M059J (cell line): ENCODE data around the gene TK2. TPM values are rescaled to one million over a fixed set of nuclear protein-coding genes. Genes with fewer than 3 reads are reported as not detected.
"Not testable (repeated sequence)": the region's sequence is repeated elsewhere in the genome, so short reads cannot be mapped to it uniquely, and the experiment has no call there.

Source experiments
- DNase-seq: peaks from one replicate; pipeline ENCODE4 v3.0.0-alpha.2; 2012; ENCODE audit warnings: low read depth
- total RNA-seq: library from RNA; depleted of rRNA; stranded (reverse); fragments of >200 nt; shearing (Covaris generic); gene quantifications from 2 replicates; pipeline ENCODE4 v1.2.3, GENCODE V29; 2014; rRNA removed

Gene TK2
- total RNA-seq, 1 experiment from 2014 or later = 25.2 TPM

DNA sequence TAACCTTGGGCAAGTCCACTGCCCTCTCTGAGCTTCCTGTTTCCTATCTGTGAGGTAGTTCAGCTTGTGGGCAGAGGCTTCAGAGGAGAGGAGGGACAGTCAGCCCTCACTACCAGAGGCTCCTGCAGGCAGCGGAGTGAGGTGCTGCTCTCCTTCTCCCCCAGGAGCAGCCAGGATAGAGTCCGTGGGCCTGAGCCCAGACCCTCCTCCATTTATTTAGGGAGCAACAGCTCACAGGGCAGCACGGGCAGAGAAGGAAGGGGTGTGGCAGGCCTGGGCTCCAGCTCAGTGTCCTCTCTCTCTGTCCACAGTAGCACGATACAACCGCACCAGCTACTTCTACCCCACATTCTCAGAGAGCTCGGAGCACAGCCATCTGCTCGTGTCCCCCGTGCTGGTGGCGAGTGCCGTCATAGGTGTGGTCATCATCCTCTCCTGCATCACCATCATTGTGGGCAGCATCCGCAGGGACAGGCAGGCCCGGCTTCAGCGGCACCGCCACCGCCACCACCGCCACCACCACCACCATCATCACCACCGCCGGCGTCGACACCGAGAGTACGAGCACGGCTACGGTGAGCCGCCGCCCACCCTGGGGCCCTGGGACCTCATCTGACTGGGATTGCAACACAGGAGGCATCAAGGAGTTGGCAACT lies 80.5 kb downstream of the TK2 start:
- DNase-seq = no peak

DNA sequence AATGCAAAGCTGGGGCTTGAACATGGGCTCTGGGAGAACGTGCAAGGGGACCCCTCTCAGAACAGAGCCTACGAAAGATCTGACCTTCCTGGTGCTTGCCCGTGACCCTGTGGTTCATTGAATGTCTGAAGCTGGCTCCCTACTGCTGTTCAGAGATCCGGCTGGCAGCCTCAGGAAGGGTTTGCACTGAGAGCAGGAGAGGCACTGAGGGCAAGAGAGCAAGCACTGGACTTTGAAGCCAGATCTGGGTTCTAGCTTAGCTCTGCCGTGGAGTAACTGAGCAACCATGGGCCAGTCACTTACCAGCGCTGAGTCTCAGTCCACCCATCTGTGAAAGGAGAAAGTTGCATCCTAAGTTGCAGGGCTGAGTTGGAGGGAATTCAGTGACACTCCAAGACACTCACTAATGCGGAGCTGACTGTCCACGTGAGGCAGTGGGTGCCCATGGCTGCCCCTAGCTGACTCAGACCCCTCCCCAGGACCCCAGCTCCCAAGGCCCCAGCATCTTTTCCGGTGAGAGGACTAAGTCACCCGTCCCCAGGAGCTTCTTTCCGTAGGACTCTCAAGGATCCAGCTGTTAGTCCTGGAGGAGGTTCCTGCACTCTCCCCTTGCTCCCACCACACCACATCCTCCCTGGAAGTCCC lies 81.5 kb downstream of the TK2 start:
- DNase-seq = no peak

DNA sequence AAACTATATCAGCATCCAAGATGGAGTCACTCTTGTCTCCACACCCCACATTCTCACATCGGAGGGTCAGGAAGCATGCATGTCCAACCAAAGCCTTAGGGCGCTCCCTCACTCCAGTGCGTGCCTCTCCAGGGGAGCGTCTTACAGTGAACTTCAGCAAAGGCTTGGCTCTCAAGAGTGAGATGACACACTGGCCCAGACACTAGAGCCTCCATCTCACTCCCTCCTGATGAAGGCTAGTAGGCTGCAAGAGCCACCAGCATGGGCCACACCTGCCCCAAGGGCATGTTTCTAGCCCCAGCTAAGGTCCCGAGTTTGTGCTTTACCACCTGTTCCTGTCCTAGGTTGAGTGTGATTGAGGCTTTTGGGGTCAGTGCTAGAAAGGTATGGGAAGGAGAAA lies 82.3 kb downstream of the TK2 start:
- DNase-seq = no peak

DNA sequence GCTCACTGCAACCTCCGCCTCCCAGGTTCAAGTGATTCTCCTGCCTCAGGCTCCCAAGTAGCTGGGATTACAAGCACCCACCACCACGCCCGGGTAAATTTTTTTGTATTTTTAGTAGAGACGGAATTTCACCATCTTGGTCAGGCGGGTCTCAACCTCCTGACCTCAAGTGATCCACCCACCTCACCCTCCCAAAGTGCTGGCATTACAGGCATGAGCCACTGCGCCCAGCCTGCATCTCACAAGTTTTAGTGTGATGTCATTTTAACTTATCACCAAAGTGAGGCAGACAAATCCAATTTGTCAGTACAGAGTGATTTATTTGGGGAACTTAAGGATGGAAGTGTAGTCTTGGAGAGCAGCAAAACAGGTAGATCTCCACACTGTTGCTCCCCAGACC lies 83.3 kb downstream of the TK2 start:
- not testable (repeated sequence) for DNase-seq

DNA sequence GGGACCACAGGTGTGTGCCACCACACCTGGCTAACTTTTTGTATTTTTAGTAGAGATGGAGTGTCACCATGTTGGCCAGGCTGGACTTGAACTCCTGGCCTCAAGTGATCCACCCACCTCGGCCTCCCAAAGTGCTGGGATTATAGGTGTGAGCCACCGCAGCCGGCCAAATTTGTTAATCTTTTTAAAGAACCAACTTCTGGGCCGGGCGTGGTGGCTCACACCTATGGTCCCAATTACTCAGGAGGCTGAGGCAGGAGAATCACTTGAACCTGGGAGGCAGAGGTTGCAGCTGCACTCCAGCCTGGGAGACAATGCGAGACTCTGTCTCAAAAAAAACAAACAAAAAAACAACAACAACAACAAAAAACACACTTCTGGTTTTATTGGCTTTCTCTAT lies 84.0 kb downstream of the TK2 start:
- not testable (repeated sequence) for DNase-seq

DNA sequence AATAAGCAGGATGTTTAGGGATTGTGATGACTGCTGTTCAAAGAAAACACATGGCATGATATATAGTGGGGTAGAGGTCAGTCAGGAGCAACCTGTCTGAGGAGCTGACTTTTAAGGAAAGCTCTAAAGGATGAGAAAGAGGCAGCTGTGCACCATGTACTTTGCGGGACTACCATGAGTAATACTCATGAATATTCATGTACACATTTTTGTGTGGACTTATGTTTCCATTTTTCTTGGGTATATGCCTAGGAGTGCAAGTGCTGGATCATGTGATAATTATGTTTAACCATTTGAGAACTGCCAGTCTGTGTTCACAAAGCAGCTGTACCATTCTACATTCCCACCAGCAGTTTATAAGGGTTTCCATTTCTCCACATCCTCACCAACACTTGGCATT lies 87.0 kb downstream of the TK2 start:
- DNase-seq = peak; percentile 36

DNA sequence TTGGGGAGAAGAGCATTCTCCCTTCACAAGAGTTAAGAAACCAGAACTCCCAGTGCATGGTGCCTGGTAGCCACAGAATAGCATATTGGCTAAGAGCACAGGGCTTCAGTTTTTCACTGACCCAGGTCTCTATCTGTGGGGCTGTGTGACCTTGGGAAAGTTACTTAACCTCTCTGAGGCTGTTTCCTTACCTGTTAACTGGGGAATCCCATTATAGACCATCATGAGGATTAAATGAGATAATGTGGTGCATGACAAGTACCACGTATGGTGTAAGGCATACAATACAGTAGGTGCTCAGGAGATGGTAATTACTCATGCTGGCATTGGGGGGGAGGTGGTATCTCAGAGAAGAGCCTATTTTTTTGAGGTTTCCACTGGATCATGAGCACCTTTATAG lies 89.2 kb downstream of the TK2 start:
- DNase-seq = no peak

DNA sequence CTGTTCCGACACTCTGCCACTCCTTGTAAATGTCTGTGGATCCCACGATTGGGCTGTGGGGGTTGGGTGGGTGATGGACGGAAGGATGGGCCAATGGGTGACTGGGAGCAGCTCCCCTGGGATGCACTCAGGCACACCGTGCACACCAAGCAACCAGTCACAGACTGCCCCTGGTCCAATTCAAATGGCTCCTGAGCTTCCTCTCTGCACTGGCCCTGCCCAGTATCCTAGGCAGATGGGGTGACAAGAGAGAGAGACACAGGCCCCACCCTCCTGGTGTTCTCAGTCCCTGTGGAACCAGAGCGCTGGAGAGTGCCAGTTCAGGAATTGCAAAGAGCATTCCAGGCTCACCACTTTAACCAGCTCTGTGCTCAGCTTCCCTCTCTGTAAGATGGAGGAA lies 90.0 kb downstream of the TK2 start:
- no peak for DNase-seq

DNA sequence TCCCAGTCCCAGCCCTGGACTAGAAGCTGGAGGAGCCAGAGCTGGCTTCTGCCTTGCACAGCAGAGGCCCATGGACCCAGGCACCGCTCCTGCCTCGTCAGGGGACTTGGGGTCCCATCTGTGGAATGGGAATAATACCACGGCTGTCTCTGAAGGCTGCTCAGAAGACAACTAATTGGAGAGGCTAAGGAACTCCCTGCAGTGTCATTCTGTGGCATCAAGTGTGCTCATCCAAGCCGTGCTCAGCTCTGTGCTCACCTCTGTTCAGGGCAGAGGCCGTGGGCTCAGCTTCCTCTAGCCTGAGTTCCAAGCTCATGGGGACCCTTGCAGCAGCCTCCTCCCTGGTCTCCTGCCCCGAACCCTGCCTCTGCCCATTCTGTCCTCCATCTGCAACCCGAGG lies 91.1 kb downstream of the TK2 start:
- no peak for DNase-seq

DNA sequence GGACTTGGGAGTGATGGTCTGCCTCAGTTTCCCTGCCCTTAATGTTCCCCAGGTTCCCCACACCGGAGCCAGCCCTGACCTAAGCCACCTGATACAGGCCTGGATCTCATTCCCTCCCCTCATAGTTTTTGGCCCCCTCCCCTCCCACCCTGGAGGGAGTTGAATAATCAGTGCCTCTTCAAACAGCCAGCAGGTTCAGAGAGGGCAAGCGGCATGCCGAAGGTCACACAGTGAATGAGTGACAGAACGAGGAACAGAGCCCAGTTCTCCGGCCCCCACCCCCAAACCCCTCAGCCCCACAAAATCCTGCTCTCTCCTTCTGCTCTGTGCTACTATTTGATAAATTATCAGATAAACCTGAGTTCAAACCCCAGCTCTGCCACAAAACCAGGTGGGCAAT lies 91.6 kb downstream of the TK2 start:
- DNase-seq = no peak

Other genes starting within 250 kb of the TK2 start
- 0.05 TPM in 1 of 2 replicates, not detected in the other for gene CDH5, start 183.4 kb downstream of the TK2 start, total RNA-seq
- not detected in 2 replicates for gene BEAN1, start 122.8 kb downstream of the TK2 start, total RNA-seq
- 145 and 165 TPM in 2 replicates for gene CKLF, start 2.5 kb upstream of the TK2 start, total RNA-seq
- gene CMTM1, start 16.3 kb upstream of the TK2 start, total RNA-seq = 2.1 and 3.8 TPM in 2 replicates
- not detected in 2 replicates for gene CMTM2, start 29.3 kb upstream of the TK2 start, total RNA-seq
- 28.9 and 33.6 TPM in 2 replicates for gene CMTM3, start 54.6 kb upstream of the TK2 start, total RNA-seq
- gene CMTM4, start 146.6 kb upstream of the TK2 start, total RNA-seq = 15.2 and 18.4 TPM in 2 replicates
- gene DYNC1LI2, start 201.5 kb upstream of the TK2 start, total RNA-seq = 79.5 and 92.4 TPM in 2 replicates